ENCODE results near the gene SLC7A5.
A peak's percentile ranks its signal among the peaks of the same experiment; 100 is the strongest.
"Not testable (repeated sequence)": the region's sequence is repeated elsewhere in the genome, so short reads cannot be mapped to it uniquely, and the experiment has no call there.

The SLC7A5 gene

GRCh38 chr16:87874639-87875427 lies 5.5 kb upstream of the SLC7A5 start:
- H3K36me3 ChIP-seq (ENCODE audit: control insufficient read depth in 5 of 5, insufficient read depth in 5 of 5, low read length in 5 of 5), result no peaks in the 10 kb centered on the region
- no peak overlapping the region for H3K27ac ChIP-seq (ENCODE audit: low read depth, low read length)
- no peak overlapping the region for H3K4me3 ChIP-seq (ENCODE audit: low read depth in 1 of 5, low read length in 5 of 5)
- no peak overlapping the region for H3K9ac ChIP-seq (ENCODE audit: low read length in 5 of 5)
- peaks cover 0 to 6% (median 3%) of the 10 kb centered on the region in 5 donors for H3K4me1 ChIP-seq (ENCODE audit: control insufficient read depth in 5 of 5, insufficient read depth in 5 of 5, low read length in 5 of 5)
- peaks cover 0 to 20% (median 9%) of the 10 kb centered on the region in 5 donors for H3K27me3 ChIP-seq (ENCODE audit: control insufficient read depth in 5 of 5, insufficient read depth in 4 of 5, low read length in 5 of 5)
- H3K9me3 ChIP-seq (ENCODE audit: control insufficient read depth in 5 of 5, low read length in 5 of 5), result peaks cover 0 to 2% (median 0%) of the 10 kb centered on the region in 5 donors

DNA sequence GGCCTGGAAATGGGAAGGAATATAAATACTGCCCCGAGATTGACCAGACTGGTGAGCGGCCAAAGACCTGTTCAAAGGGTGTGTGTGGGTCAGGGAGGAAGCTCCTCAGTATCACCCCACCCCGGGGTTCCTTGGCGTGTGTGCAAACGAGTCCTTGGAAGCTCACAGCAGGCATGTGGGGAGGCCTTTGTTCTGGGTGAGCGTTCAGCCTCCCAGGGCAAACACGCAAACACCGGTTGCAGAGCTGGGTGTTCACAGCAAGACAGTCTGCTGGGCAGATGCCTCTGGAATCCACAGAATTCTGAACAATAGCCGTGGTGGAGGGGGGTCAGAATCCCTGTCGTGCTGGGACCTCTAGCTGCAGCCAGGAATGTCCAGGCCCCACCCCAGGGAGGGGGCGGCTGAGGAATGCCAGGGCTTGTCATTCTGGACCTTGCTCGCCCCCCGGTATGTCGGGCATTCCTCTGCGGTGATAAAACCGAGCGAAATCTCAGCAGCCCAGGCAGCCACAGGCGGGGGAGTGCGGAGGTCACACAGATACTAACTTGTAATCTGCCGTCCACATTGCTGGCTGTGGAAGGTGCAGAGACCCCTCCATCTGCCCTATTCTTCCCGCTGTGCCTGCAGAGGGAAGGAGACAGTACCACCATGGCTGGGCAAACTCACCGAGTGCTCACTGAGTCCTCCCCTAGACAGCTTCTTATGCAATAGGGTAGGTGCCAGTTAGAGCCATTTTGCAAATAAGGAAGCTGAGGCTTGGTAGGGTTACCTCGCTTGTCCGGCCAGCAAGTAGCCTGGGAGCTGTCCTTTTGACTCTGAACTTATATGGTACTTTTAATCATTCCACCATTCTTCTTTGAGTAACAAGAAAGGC lies 1.3 kb upstream of the SLC7A5 start:
- not testable (repeated sequence) for H3K4me3 ChIP-seq (ENCODE audit: low read depth in 1 of 5, low read length in 5 of 5); H3K9me3 ChIP-seq (ENCODE audit: control insufficient read depth in 5 of 5, low read length in 5 of 5); H3K27me3 ChIP-seq (ENCODE audit: control insufficient read depth in 5 of 5, insufficient read depth in 4 of 5, low read length in 5 of 5); H3K27ac ChIP-seq (ENCODE audit: low read depth, low read length); H3K36me3 ChIP-seq (ENCODE audit: control insufficient read depth in 5 of 5, insufficient read depth in 5 of 5, low read length in 5 of 5); H3K9ac ChIP-seq (ENCODE audit: low read length in 5 of 5)
- H3K4me1 ChIP-seq (ENCODE audit: control insufficient read depth in 5 of 5, insufficient read depth in 5 of 5, low read length in 5 of 5), result peaks cover 0 to 19% (median 14%) of the 10 kb centered on the region in 5 donors

DNA sequence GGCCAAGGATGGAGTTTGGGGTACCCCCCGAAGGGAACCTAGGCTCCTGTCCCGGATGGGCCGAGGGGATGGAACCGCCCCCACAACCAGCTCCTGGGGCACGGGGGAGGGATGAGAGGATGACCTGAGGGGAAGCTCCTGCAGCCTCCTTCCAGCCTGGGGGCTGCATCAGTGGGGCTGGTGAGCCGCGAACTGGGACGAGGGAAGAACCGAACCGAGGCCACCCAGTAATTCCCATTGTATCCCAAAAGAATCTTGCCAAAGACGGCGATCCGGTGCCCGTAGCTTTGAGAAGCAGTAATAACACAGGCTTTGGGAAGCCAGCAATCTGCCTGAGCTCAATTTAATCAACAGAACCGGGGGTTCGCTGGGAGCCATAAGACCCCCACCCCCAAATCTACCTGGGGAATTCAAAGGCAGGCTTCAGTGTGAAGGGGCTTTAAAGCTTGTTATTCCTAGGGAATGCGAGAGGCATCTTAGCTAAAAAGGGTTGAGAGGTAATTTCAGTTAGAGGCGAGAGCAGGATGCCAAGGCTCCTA lies 641 bp upstream of the SLC7A5 start:
- H3K4me1 ChIP-seq (ENCODE audit: control insufficient read depth in 5 of 5, insufficient read depth in 5 of 5, low read length in 5 of 5), result peaks cover 0 to 19% (median 14%) of the 10 kb centered on the region in 5 donors
- H3K4me3 ChIP-seq (ENCODE audit: low read depth in 1 of 5, low read length in 5 of 5); H3K9me3 ChIP-seq (ENCODE audit: control insufficient read depth in 5 of 5, low read length in 5 of 5); H3K9ac ChIP-seq (ENCODE audit: low read length in 5 of 5); H3K27me3 ChIP-seq (ENCODE audit: control insufficient read depth in 5 of 5, insufficient read depth in 4 of 5, low read length in 5 of 5); H3K27ac ChIP-seq (ENCODE audit: low read depth, low read length); H3K36me3 ChIP-seq (ENCODE audit: control insufficient read depth in 5 of 5, insufficient read depth in 5 of 5, low read length in 5 of 5): not testable (repeated sequence)

DNA sequence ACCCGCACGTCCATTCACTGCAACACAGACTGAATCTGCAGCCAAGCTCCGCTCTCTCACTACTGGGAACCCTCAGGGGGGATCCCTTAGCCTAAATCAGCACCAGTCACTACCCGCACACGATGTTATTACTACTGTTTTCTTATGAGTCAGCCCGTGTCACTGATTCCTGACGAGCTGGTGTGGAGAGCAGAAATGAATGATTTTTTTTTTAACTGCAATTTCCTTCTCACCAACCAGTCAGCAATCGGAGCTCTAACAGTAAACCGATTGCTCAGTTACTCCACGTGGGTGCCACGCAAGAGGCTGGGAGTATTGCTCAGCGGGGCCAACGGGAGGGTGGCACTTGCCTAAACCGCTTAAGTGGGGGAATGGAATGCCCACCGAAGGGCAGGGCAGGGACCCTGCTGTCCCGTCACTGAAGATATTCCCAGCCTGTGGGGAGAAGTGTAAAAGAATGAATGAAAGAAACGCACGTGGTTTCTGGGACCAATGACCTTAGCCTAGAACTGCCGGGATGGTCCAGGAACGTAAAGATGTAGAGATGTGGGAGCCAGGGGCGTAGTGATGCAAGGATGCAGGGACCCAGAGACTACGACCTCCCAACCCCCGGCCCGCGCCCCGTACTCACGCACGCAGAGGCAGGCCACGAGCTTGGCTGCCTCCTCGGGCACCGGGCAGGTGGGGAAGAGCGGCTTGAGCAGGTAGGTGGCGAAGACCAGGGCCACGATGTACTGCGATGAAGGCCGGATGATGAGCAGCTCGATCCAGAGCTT lies 865 bp downstream of the SLC7A5 start:
- H3K4me1 ChIP-seq (ENCODE audit: control insufficient read depth in 5 of 5, insufficient read depth in 5 of 5, low read length in 5 of 5), result peaks cover 0 to 19% (median 14%) of the 10 kb centered on the region in 5 donors
- H3K9me3 ChIP-seq (ENCODE audit: control insufficient read depth in 5 of 5, low read length in 5 of 5); H3K36me3 ChIP-seq (ENCODE audit: control insufficient read depth in 5 of 5, insufficient read depth in 5 of 5, low read length in 5 of 5); H3K9ac ChIP-seq (ENCODE audit: low read length in 5 of 5); H3K27me3 ChIP-seq (ENCODE audit: control insufficient read depth in 5 of 5, insufficient read depth in 4 of 5, low read length in 5 of 5); H3K27ac ChIP-seq (ENCODE audit: low read depth, low read length): not testable (repeated sequence)
- peak overlapping the region in 4 of 5 donors; percentile 55 to 65 (median 56) for H3K4me3 ChIP-seq (ENCODE audit: low read depth in 1 of 5, low read length in 5 of 5)

DNA sequence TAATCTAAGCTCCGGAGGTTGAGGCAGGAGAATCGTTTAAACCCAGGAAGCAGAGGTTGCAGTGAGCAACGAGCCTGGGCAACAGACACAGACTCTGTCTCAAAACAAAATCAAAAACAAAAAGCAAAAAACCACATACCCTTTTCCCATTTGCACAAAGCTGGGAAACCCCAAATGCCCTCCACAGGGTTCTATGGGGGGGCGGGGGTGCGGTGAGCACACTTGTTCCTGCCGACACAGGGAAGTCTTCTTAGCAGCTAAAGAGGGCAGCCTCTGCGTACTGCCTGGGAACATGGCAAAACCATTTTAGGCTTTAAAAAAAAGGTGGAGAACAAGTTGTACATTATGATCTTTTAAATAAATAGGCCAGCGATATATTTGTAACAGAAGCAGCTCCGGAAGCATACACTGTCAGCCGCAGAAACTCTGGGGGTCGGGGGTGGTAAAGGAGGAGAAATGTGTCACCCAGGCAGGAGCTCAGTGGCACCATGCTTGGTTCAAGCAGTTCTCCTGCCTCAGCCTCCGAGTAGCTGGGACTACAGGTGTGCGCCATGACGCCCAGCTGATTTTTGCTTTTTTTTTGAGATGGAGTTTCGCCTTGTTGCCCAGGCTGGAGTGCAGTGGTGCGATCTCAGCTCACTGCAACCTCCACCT lies 3.3 kb downstream of the SLC7A5 start:
- H3K36me3 ChIP-seq (ENCODE audit: control insufficient read depth in 5 of 5, insufficient read depth in 5 of 5, low read length in 5 of 5); H3K9ac ChIP-seq (ENCODE audit: low read length in 5 of 5); H3K27ac ChIP-seq (ENCODE audit: low read depth, low read length); H3K27me3 ChIP-seq (ENCODE audit: control insufficient read depth in 5 of 5, insufficient read depth in 4 of 5, low read length in 5 of 5); H3K4me3 ChIP-seq (ENCODE audit: low read depth in 1 of 5, low read length in 5 of 5); H3K9me3 ChIP-seq (ENCODE audit: control insufficient read depth in 5 of 5, low read length in 5 of 5): not testable (repeated sequence)
- peaks cover 0 to 14% (median 11%) of the 10 kb centered on the region in 5 donors for H3K4me1 ChIP-seq (ENCODE audit: control insufficient read depth in 5 of 5, insufficient read depth in 5 of 5, low read length in 5 of 5)

DNA sequence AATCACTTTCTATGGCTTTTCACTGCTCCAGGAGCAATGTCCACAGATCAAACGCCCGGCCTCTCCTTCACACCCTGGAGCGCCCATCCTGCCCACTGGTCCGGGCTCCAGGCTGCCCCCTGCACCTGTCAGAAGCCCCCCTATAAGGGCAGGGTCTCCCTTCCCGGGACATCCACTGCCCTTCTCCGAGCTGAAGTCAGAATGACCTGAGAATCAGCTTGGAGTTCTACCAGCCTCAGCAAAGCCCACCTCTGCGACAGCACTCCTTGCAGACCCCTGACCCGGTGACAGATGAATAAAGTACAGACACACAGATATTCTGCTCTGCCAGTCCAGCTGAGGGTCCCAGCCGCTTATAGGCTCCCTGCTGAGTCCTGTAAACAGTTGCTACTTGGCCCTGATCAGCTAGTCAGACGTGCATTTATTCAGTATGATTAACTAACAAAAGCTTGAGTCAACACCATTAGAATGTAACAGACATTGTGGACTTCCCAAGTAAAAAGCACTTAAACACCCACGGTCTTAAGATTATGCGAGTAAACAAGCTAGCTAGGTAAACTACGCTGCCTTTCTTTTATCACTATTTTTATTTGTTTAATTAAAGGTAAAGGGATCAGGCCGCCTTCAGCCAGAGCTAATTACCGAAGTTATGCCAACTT lies 4.8 kb downstream of the SLC7A5 start:
- H3K27me3 ChIP-seq (ENCODE audit: control insufficient read depth in 5 of 5, insufficient read depth in 4 of 5, low read length in 5 of 5), result no peaks in the 10 kb centered on the region
- no peaks in the 10 kb centered on the region for H3K9me3 ChIP-seq (ENCODE audit: control insufficient read depth in 5 of 5, low read length in 5 of 5)
- H3K36me3 ChIP-seq (ENCODE audit: control insufficient read depth in 5 of 5, insufficient read depth in 5 of 5, low read length in 5 of 5), result no peaks in the 10 kb centered on the region
- H3K4me3 ChIP-seq (ENCODE audit: low read depth in 1 of 5, low read length in 5 of 5), result no peak overlapping the region
- peaks cover 0 to 13% (median 11%) of the 10 kb centered on the region in 5 donors for H3K4me1 ChIP-seq (ENCODE audit: control insufficient read depth in 5 of 5, insufficient read depth in 5 of 5, low read length in 5 of 5)
- no peak overlapping the region for H3K9ac ChIP-seq (ENCODE audit: low read length in 5 of 5)
- no peak overlapping the region for H3K27ac ChIP-seq (ENCODE audit: low read depth, low read length)

DNA sequence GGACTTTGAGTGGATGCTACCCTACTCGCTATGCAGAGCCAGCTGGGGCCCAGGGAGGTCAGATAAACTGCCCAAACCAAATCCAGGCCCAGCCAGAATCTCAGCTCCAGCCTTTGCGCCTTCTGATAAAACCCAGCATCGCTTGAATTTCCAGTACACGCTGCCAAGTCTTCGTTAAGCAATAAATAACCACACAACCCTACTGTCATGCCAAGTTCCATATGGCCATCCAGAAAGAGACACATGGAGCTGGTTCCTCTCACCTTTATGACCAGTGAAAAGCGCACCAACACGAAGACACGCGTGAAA lies 6.0 kb downstream of the SLC7A5 start:
- H3K36me3 ChIP-seq (ENCODE audit: control insufficient read depth in 5 of 5, insufficient read depth in 5 of 5, low read length in 5 of 5); H3K27me3 ChIP-seq (ENCODE audit: control insufficient read depth in 5 of 5, insufficient read depth in 4 of 5, low read length in 5 of 5); H3K4me1 ChIP-seq (ENCODE audit: control insufficient read depth in 5 of 5, insufficient read depth in 5 of 5, low read length in 5 of 5); H3K27ac ChIP-seq (ENCODE audit: low read depth, low read length); H3K9ac ChIP-seq (ENCODE audit: low read length in 5 of 5); H3K4me3 ChIP-seq (ENCODE audit: low read depth in 1 of 5, low read length in 5 of 5); H3K9me3 ChIP-seq (ENCODE audit: control insufficient read depth in 5 of 5, low read length in 5 of 5): not testable (repeated sequence)

- not testable (repeated sequence) for H3K9me3 ChIP-seq (ENCODE audit: control insufficient read depth in 5 of 5, low read length in 5 of 5); H3K4me1 ChIP-seq (ENCODE audit: control insufficient read depth in 5 of 5, insufficient read depth in 5 of 5, low read length in 5 of 5); H3K27me3 ChIP-seq (ENCODE audit: control insufficient read depth in 5 of 5, insufficient read depth in 4 of 5, low read length in 5 of 5); H3K9ac ChIP-seq (ENCODE audit: low read length in 5 of 5); H3K36me3 ChIP-seq (ENCODE audit: control insufficient read depth in 5 of 5, insufficient read depth in 5 of 5, low read length in 5 of 5); H3K4me3 ChIP-seq (ENCODE audit: low read depth in 1 of 5, low read length in 5 of 5); H3K27ac ChIP-seq (ENCODE audit: low read depth, low read length)
These were observed 6.5 kb downstream of the SLC7A5 start for GRCh38 chr16:87862597-87863326.

Measured in subcutaneous abdominal adipose tissue (tissue), 5 donors.